ENCODE results near the gene KLK12.

The KLK12 gene

GRCh38 chr19:50979758-50980157, 55.0 kb downstream of the KLK12 start:
- DNase-seq: no peak

All from eye (tissue), 1 donor.